ENCODE data around the gene DAP.

GRCh38 chr5:10711562-10711961 is 49.5 kb downstream of the DAP start:
- TF ChIP-seq CTCF (conservative IDR thresholded peaks at IDR 0.05; ENCODE audit: low read depth, low read length) (no peak), EZH2 (IDR thresholded peaks at IDR 0.05; ENCODE audit: low read length, unreplicated experiment) (no peak)

Data from PC-3 (cell line).